Ascending aorta (tissue), 2 donors: ENCODE measurements around the gene VWA8. TPM values are rescaled to one million over a fixed set of nuclear protein-coding genes. Genes with fewer than 3 reads are reported as not detected.

Experiments
- DNase-seq, 2 donors: peaks; one replicate each; pipeline ENCODE4 v3.0.0-alpha.2; 2019; ENCODE audit warnings: low spot score in 2 of 2
- H3K27ac ChIP-seq, 2 donors: fragments of 200-600 bp; sonication (generic); one replicate each; pipeline ENCODE4 v1.5.1; 2016 to 2017; ENCODE audit warnings: mild to moderate bottlenecking in 1 of 2
- H3K27me3 ChIP-seq: fragments of 200-600 bp; sonication (generic); one replicate; pipeline ENCODE4 v1.5.1; 2017
- H3K36me3 ChIP-seq, 2 donors: fragments of 200-600 bp; sonication (generic); one replicate each; pipeline ENCODE4 v1.5.1; 2016
- H3K4me1 ChIP-seq, 2 donors: fragments of 200-600 bp; sonication (generic); one replicate each; pipeline ENCODE4 v1.5.1; 2016 to 2017; ENCODE audit warnings: mild to moderate bottlenecking in 1 of 2
- H3K4me3 ChIP-seq, 2 donors: fragments of 200-600 bp; sonication (generic); one replicate each; pipeline ENCODE4 v1.5.1; 2016 to 2017; ENCODE audit warnings: mild to moderate bottlenecking in 1 of 2
- H3K9me3 ChIP-seq, 2 donors: fragments of 200-600 bp; sonication (generic); one replicate each; pipeline ENCODE4 v1.5.1; 2016
- intact Hi-C: fragments of 100-400 bp; cut with DNase I; formaldehyde crosslinking; loops from one replicate; pipeline ENCODE4 v1.15.1; 2023
- total RNA-seq: library from RNA; depleted of rRNA; stranded (reverse); fragments of >200 nt; gene quantifications from one replicate; pipeline ENCODE4 v1.1.0, GENCODE V29; 2016
- TF ChIP-seq, protein P1 (sequence below), 3 experiments: fragments of 200-600 bp in 2 of 3; fragments of 450-650 bp in 1 of 3; sonication (generic) in 2 of 3; IDR thresholded peaks; one replicate each; pipeline ENCODE4 v1.5.1; 2016 to 2019; ENCODE audit warnings: antibody characterized with exemption in 3 of 3, mild to moderate bottlenecking in 1 of 3, moderate library complexity in 1 of 3

VWA8 gene
- total RNA-seq, 1 donor from 2014 or later, result 10.4 TPM

DNA sequence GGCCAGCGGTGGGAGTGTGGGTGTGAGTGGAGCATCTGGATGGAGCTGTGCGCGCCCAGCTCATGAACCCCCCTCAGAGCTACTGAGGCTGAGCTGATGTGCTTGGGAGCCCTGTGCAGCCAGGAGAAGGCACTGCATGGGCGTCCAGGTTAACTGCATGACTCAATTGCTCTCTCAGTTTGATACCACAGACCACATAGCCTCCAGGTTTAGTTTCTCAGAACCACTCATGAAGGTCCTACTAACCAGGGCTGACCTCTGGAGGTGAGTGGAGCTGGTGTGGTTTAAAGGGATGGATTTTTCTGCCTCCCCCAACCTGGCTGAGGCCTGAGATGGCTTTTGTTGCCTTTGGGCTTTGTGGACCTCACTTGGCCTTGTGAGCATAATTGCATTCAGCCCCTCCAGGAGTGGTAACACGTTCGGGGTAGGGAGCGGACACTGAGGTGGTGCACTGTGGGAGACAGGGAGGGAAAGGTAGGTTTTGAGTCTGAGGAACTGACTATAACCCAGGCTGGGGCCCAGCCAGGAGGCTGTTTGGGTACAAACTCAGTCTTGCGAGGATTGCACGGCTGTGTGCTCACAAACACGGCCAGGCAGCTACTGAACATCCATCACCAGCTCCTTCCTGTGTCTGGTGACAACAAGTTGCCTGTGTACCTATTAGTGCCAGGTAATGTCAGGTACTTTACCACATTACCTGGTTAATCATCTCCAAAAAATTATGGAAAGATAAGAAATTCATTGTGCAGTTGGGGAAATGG lies 406.1 kb downstream of the VWA8 start:
- DNase-seq, result no peak
- H3K9me3 ChIP-seq, result no peaks in the 10 kb centered on the region
- H3K4me1 ChIP-seq, result no peaks in the 10 kb centered on the region
- H3K4me3 ChIP-seq, result no peak overlapping the region
- TF ChIP-seq, protein P1, sequence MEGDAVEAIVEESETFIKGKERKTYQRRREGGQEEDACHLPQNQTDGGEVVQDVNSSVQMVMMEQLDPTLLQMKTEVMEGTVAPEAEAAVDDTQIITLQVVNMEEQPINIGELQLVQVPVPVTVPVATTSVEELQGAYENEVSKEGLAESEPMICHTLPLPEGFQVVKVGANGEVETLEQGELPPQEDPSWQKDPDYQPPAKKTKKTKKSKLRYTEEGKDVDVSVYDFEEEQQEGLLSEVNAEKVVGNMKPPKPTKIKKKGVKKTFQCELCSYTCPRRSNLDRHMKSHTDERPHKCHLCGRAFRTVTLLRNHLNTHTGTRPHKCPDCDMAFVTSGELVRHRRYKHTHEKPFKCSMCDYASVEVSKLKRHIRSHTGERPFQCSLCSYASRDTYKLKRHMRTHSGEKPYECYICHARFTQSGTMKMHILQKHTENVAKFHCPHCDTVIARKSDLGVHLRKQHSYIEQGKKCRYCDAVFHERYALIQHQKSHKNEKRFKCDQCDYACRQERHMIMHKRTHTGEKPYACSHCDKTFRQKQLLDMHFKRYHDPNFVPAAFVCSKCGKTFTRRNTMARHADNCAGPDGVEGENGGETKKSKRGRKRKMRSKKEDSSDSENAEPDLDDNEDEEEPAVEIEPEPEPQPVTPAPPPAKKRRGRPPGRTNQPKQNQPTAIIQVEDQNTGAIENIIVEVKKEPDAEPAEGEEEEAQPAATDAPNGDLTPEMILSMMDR (IDR thresholded peaks at IDR 0.05), result no peak
- H3K27me3 ChIP-seq, result no peaks in the 10 kb centered on the region
- no peak overlapping the region for H3K27ac ChIP-seq
- H3K36me3 ChIP-seq, result no peaks in the 10 kb centered on the region
- intact Hi-C loops, result no loop called here

DNA sequence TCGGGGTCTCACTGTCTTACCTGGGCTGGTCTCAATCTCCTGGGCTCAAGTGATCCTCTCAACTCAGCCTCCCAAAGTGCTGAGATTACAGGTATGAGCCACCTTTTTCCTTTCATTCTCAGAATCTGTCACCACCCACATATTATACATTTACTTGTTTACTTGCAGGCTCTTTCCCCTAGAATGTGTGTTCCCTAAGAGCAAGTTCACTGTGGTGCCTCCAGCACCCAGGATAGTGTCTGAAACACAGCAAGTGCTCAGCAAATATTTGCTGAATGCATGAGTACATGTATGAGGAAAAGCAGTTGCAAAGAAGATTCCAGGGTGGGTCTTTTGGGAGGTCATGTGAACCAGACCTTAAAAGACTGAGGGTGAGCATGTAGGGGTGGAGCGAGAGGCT lies 406.7 kb downstream of the VWA8 start:
- H3K27me3 ChIP-seq, result no peaks in the 10 kb centered on the region
- H3K36me3 ChIP-seq, result no peaks in the 10 kb centered on the region
- TF ChIP-seq, protein P1 (IDR thresholded peaks at IDR 0.05), result no peak
- no peaks in the 10 kb centered on the region for H3K9me3 ChIP-seq
- intact Hi-C loops, result no loop called here
- DNase-seq, result no peak
- no peaks in the 10 kb centered on the region for H3K4me1 ChIP-seq
- no peak overlapping the region for H3K4me3 ChIP-seq
- H3K27ac ChIP-seq, result no peak overlapping the region

DNA sequence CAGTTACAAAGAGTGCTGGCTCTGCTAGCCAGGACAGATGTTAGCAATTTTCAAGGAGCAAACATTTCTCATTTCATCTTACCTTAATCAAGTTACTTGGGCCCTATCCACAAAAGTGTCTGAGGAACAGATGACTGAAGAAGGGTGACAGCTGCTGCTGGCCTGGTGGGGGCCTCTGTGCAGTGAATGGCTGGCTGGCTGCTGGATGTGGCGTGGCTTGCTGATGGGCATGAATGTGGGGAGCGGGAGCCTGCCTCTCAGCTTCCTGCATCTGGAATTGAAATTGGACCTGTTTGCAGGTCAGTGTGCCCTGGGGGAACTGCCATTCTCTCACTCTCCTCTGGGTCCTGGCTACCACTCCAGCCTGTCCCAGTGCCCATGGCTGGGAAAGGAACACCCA lies 408.9 kb downstream of the VWA8 start:
- H3K36me3 ChIP-seq, result no peaks in the 10 kb centered on the region
- no peaks in the 10 kb centered on the region for H3K9me3 ChIP-seq
- TF ChIP-seq, protein P1 (IDR thresholded peaks at IDR 0.05), result no peak
- no peaks in the 10 kb centered on the region for H3K27me3 ChIP-seq
- intact Hi-C loops, result no loop called here
- H3K4me1 ChIP-seq, result peaks cover 0 to 5% of the 10 kb centered on the region in 2 donors
- DNase-seq, result no peak
- H3K27ac ChIP-seq, result no peak overlapping the region
- H3K4me3 ChIP-seq, result no peak overlapping the region

DNA sequence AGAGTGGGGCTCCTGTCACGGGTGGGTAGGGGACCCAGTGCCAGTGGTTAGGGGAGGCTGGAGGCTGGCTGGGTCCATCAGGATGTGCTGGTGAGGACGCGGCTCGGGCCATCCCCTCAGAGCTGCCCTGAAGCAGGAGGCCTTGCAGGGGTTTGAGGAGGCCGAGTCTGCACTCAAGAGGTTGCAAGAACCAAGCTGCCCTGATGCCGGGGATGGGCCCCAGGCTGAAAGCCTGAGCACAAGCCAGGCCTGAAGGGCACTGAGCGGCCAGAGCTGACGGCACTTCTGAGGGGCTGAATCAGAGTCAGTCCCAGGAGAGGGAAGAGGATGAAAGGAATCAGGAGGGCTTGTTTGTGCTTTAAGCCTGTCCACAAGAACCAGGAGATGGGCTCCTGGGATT lies 410.6 kb downstream of the VWA8 start:
- no peaks in the 10 kb centered on the region for H3K9me3 ChIP-seq
- peaks cover 0 to 5% of the 10 kb centered on the region in 2 donors for H3K4me1 ChIP-seq
- H3K36me3 ChIP-seq, result no peaks in the 10 kb centered on the region
- intact Hi-C loops, result no loop called here
- no peak for DNase-seq
- no peak overlapping the region for H3K4me3 ChIP-seq
- H3K27ac ChIP-seq, result no peak overlapping the region
- TF ChIP-seq, protein P1 (IDR thresholded peaks at IDR 0.05), result no peak
- H3K27me3 ChIP-seq, result no peaks in the 10 kb centered on the region

DNA sequence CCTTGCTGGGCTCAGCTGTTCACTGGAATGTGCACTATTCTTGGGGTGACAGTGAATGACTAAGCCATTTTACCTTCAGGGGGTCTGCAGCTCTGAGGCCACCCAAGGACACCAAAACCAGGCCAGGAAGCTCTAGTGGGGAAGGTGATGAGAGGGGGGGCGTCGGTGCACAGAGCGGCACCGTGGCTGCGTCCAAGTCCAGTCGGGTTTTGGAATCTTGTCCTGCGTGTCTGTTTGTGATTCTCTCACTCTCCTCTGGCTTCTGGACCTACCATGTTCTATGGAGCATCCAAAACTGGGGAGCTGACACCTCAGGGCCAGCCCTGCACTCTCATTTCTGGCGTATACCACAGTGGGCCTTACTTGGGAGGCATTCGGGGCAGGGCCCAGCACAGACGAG lies 411.4 kb downstream of the VWA8 start:
- no peak for DNase-seq

More for the DNA sequence above, 411.4 kb downstream of the VWA8 start:
- no peak overlapping the region for H3K27ac ChIP-seq
- H3K9me3 ChIP-seq, result no peaks in the 10 kb centered on the region
- H3K36me3 ChIP-seq, result no peaks in the 10 kb centered on the region
- peaks cover 0 to 5% of the 10 kb centered on the region in 2 donors for H3K4me1 ChIP-seq
- TF ChIP-seq, protein P1 (IDR thresholded peaks at IDR 0.05), result no peak
- no peak overlapping the region for H3K4me3 ChIP-seq
- no peaks in the 10 kb centered on the region for H3K27me3 ChIP-seq
- intact Hi-C loops, result no loop called here
